AG04450 (cell line): Measurements from ENCODE around the gene HBG2. TPM values are rescaled to one million over a fixed set of nuclear protein-coding genes. Genes with fewer than 3 reads are reported as not detected.
"Not testable (repeated sequence)": the region's sequence is repeated elsewhere in the genome, so short reads cannot be mapped to it uniquely, and the experiment has no call there.

ENCODE experiments used
- CTCF ChIA-PET: fragments of 300-600, 350-600 bp; formaldehyde crosslinking; extraction: SDS; loops from one replicate; lab custom pipeline; 2022; ENCODE audit warnings: antibody characterized with exemption, inconsistent platforms; lab: Charles Lee
- POLR2A ChIA-PET: fragments of 350-600 bp; formaldehyde crosslinking; extraction: SDS; loops from one replicate; lab custom pipeline; 2021; ENCODE audit warnings: antibody characterized with exemption, inconsistent platforms; lab: Yijun Ruan, JAX
- DNase-seq: peaks from one replicate; pipeline ENCODE4 v3.0.0-alpha.2; 2011; ENCODE audit warnings: low read depth, low spot score
- H3K27ac ChIP-seq: one replicate; pipeline ENCODE4 v1.5.1; 2012; ENCODE audit warnings: low read depth, low read length, control low read depth
- H3K27me3 ChIP-seq: one replicate; pipeline ENCODE4 v1.6.0; 2012; ENCODE audit warnings: low read length; ENCODE audit not compliant: control insufficient read depth, insufficient read depth
- H3K4me3 ChIP-seq: 2 replicates; pipeline ENCODE4 v1.5.1; 2011; ENCODE audit warnings: mild to moderate bottlenecking, low read depth, low read length, control low read depth
- H3K9me3 ChIP-seq: 2 replicates; pipeline ENCODE4 v1.5.1; 2012; ENCODE audit warnings: low read length; ENCODE audit not compliant: control insufficient read depth, insufficient read depth
- CTCF ChIP-seq: IDR thresholded peaks from 2 replicates; pipeline ENCODE4 v1.5.1; 2011; ENCODE audit warnings: low read depth, low read length, control low read depth, inconsistent platforms
- polyA plus RNA-seq: library from polyadenylated mRNA; depleted of rRNA; stranded (reverse); fragments of >200 nt; gene quantifications from 2 replicates; pipeline ENCODE4 v1.2.3, GENCODE V29; 2011

Gene HBG2
- polyA plus RNA-seq, 1 experiment, result 2.2 TPM

DNA sequence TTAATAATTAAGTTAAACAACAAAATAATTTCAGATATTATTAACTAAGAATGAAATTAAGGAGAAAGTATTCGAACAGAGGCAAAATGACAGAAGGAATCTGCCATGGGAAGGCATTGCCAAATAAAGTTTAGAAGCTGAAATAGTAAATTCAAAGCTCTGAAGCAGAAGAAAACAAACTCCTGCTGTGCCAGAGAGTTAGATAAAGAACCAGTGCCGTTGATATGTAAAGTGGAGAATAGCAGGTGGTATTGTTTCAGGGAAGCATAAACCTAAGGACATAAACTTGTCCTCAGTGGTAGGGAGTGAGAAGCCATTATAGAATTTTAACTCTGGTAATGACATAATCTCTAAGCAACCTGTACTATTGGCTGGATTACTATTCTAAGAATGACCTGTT, 2.7 kb upstream of the HBG2 start:
- no peak overlapping the region for H3K27ac ChIP-seq
- CTCF ChIA-PET, result no interaction called here
- no peaks in the 10 kb centered on the region for H3K9me3 ChIP-seq
- H3K4me3 ChIP-seq, result no peak overlapping the region
- POLR2A ChIA-PET, result no interaction called here
- no peak for DNase-seq
- TF ChIP-seq CTCF, result no peak
- H3K27me3 ChIP-seq, result no peaks in the 10 kb centered on the region

GRCh38 chr11:5254023-5254422, 558 bp downstream of the HBG2 start:
- H3K27me3 ChIP-seq, CTCF ChIA-PET, DNase-seq: not testable (repeated sequence)

GRCh38 chr11:5253440-5253839, 1.1 kb downstream of the HBG2 start:
- H3K9me3 ChIP-seq, POLR2A ChIA-PET, H3K27ac ChIP-seq, DNase-seq, H3K27me3 ChIP-seq, CTCF ChIA-PET, H3K4me3 ChIP-seq: not testable (repeated sequence)

More at GRCh38 chr11:5254023-5254422, 558 bp downstream of the HBG2 start:
- POLR2A ChIA-PET, H3K9me3 ChIP-seq, H3K27ac ChIP-seq, H3K4me3 ChIP-seq: not testable (repeated sequence)

DNA sequence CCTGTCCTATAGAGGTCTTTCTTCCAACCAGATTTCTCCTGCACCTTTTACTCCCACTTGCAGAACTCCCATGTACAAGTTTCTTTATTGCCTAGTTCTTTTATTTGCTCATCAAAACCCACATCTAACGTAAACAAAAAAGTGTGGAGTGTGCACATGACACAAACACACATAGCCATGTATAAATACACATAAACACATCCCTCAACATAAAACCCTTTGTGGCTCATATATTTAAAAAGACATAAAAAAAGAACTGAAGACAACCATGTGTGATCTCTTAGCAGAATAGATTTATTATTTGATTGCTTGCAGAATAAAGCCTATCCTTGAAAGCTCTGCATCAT, 1.7 kb downstream of the HBG2 start:
- POLR2A ChIA-PET, result no interaction called here
- DNase-seq, result no peak
- no peaks in the 10 kb centered on the region for H3K27me3 ChIP-seq
- H3K27ac ChIP-seq, result no peak overlapping the region
- no peaks in the 10 kb centered on the region for H3K9me3 ChIP-seq
- no peak for TF ChIP-seq CTCF
- H3K4me3 ChIP-seq, result no peak overlapping the region
- CTCF ChIA-PET, result no interaction called here

- no peak overlapping the region for H3K4me3 ChIP-seq
- H3K9me3 ChIP-seq, result no peaks in the 10 kb centered on the region
- ChIA-PET POLR2A (no interaction called here), CTCF (no interaction called here)
- H3K27ac ChIP-seq, result no peak overlapping the region
- TF ChIP-seq CTCF, result no peak
- no peak for DNase-seq
- no peaks in the 10 kb centered on the region for H3K27me3 ChIP-seq
These were observed 2.2 kb downstream of the HBG2 start for GRCh38 chr11:5252192-5252918.

DNA sequence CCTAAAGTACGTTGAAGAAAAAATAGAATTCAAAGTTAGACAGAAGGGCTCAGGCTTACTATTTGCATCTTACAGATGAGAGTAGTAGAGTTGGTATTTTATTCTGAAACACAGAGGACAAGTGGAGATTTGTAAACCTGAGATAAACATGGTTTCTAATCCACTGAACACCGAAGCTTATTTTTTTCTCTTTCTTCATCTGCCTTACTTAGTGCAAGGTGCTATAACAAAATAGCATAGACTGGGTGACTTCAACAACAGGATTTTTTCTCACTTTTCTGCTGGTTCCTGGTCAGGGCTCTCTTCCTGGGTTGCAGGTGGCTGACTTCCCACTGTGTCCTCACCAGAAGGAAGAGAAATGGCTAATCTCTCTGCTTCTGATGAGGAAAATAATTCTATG, 2.8 kb downstream of the HBG2 start:
- Histone ChIP-seq H3K27me3 (no peaks in the 10 kb centered on the region), H3K27ac (no peak overlapping the region), H3K9me3 (no peaks in the 10 kb centered on the region), H3K4me3 (no peak overlapping the region)
- CTCF ChIA-PET, result no interaction called here
- TF ChIP-seq CTCF, result no peak
- POLR2A ChIA-PET, result no interaction called here
- DNase-seq, result no peak
